GM19397 (cell line): ENCODE measurements around the gene OAS1.
"Not testable (repeated sequence)": the region's sequence is repeated elsewhere in the genome, so short reads cannot be mapped to it uniquely, and the experiment has no call there.

ENCODE experiments used
- ATAC-seq: cut with Tn5 transposase; IDR thresholded peaks from one replicate; pipeline ENCODE4 v1.9.1; 2021; ENCODE audit warnings: mild to moderate bottlenecking, moderate library complexity; ENCODE audit not compliant: unreplicated experiment

The OAS1 gene

GRCh38 chr12:112898380-112898779 lies 8.4 kb upstream of the OAS1 start:
- ATAC-seq: no peak

GRCh38 chr12:112900298-112901145 lies 6.2 kb upstream of the OAS1 start:
- no peak for ATAC-seq

- ATAC-seq: no peak
Measured at GRCh38 chr12:112901271-112901670, 5.5 kb upstream of the OAS1 start.

GRCh38 chr12:112904571-112904970 lies 2.2 kb upstream of the OAS1 start:
- no peak for ATAC-seq

- ATAC-seq: no peak
Measured at GRCh38 chr12:112905451-112906089, 1.2 kb upstream of the OAS1 start.

- peak; percentile 37 for ATAC-seq
Measured at GRCh38 chr12:112907415-112908157, 824 bp downstream of the OAS1 start.

GRCh38 chr12:112908548-112908947 lies 1.8 kb downstream of the OAS1 start:
- ATAC-seq: no peak

- ATAC-seq: no peak
Measured at GRCh38 chr12:112909693-112910092, 2.9 kb downstream of the OAS1 start.

- no peak for ATAC-seq
Measured at GRCh38 chr12:112913038-112913688, 6.4 kb downstream of the OAS1 start.

- not testable (repeated sequence) for ATAC-seq
Measured at GRCh38 chr12:112913888-112914287, 7.1 kb downstream of the OAS1 start.

- no peak for ATAC-seq
Measured at GRCh38 chr12:112916270-112916669, 9.5 kb downstream of the OAS1 start.

- no peak for ATAC-seq
Measured at GRCh38 chr12:112919121-112919520, 12.4 kb downstream of the OAS1 start.

- peak; percentile 79 for ATAC-seq
Measured at GRCh38 chr12:112924986-112925385, 18.2 kb downstream of the OAS1 start.

- not testable (repeated sequence) for ATAC-seq
Measured at GRCh38 chr12:112926416-112927033, 19.8 kb downstream of the OAS1 start.

GRCh38 chr12:112927475-112927874 lies 20.7 kb downstream of the OAS1 start:
- ATAC-seq: no peak

GRCh38 chr12:112927925-112928324 lies 21.2 kb downstream of the OAS1 start:
- ATAC-seq: no peak

- no peak for ATAC-seq
Measured at GRCh38 chr12:112928978-112929377, 22.2 kb downstream of the OAS1 start.

- no peak for ATAC-seq
Measured at GRCh38 chr12:112929715-112930114, 23.0 kb downstream of the OAS1 start.

GRCh38 chr12:112930350-112930749 lies 23.6 kb downstream of the OAS1 start:
- no peak for ATAC-seq

GRCh38 chr12:112932485-112933128 lies 25.8 kb downstream of the OAS1 start:
- no peak for ATAC-seq
